ENCODE data around the gene DGKB. TPM values are rescaled to one million over a fixed set of nuclear protein-coding genes. Genes with fewer than 3 reads are reported as not detected.
"Not testable (repeated sequence)": the region's sequence is repeated elsewhere in the genome, so short reads cannot be mapped to it uniquely, and the experiment has no call there.

The DGKB gene
- polyA plus RNA-seq, 2 of the 4 experiments (the other 2 are of a cell fraction) = 0.01 TPM; not detected in 1

GRCh38 chr7:14286036-14286435 lies 616.5 kb downstream of the DGKB start:
- 5% methylated on average over 4 of the region's 4 CpGs for WGBS (ENCODE audit: missing lambda C conversion rate)
- FAIRE-seq = no peak
- Histone ChIP-seq H3K27ac (no peak overlapping the region), H3K4me3 (no peak overlapping the region), H3K4me1 (no peaks in the 10 kb centered on the region), H3K4me2 (no peak overlapping the region), H3K9me3 (no peaks in the 10 kb centered on the region)
- POLR2A ChIA-PET = no interaction called here
- DNase-seq (ENCODE audit: low read depth in 1 of 2, low spot score in 1 of 2) = no peak
- ATAC-seq = no peak
- TF ChIP-seq JUN (IDR thresholded peaks at IDR 0.05) = no peak
- TF ChIP-seq ZSCAN20 (CRISPR knock-in tag; IDR thresholded peaks at IDR 0.05) = no peak
- no peak for TF ChIP-seq RNF2 (IDR thresholded peaks at IDR 0.05; ENCODE audit: borderline replicate concordance, low read depth)
- no peak for TF ChIP-seq HOXB5 (CRISPR knock-in tag; IDR thresholded peaks at IDR 0.05)
- no peak for TF ChIP-seq RAD21 (conservative IDR thresholded peaks at IDR 0.05 in 1 of 2, IDR thresholded peaks at IDR 0.05 in 1 of 2)
- TF ChIP-seq, protein P1, sequence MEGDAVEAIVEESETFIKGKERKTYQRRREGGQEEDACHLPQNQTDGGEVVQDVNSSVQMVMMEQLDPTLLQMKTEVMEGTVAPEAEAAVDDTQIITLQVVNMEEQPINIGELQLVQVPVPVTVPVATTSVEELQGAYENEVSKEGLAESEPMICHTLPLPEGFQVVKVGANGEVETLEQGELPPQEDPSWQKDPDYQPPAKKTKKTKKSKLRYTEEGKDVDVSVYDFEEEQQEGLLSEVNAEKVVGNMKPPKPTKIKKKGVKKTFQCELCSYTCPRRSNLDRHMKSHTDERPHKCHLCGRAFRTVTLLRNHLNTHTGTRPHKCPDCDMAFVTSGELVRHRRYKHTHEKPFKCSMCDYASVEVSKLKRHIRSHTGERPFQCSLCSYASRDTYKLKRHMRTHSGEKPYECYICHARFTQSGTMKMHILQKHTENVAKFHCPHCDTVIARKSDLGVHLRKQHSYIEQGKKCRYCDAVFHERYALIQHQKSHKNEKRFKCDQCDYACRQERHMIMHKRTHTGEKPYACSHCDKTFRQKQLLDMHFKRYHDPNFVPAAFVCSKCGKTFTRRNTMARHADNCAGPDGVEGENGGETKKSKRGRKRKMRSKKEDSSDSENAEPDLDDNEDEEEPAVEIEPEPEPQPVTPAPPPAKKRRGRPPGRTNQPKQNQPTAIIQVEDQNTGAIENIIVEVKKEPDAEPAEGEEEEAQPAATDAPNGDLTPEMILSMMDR (IDR thresholded peaks at IDR 0.05) = no peak
- no peak for TF ChIP-seq FOSL2 (IDR thresholded peaks at IDR 0.05)
- no peak for TF ChIP-seq FOSL2 (CRISPR knock-in tag; IDR thresholded peaks at IDR 0.05)
- no peak for TF ChIP-seq NPAS2 (CRISPR knock-in tag; IDR thresholded peaks at IDR 0.05; ENCODE audit: borderline replicate concordance)
- TF ChIP-seq CBX8 (IDR thresholded peaks at IDR 0.05) = no peak
- TF ChIP-seq, protein P2, sequence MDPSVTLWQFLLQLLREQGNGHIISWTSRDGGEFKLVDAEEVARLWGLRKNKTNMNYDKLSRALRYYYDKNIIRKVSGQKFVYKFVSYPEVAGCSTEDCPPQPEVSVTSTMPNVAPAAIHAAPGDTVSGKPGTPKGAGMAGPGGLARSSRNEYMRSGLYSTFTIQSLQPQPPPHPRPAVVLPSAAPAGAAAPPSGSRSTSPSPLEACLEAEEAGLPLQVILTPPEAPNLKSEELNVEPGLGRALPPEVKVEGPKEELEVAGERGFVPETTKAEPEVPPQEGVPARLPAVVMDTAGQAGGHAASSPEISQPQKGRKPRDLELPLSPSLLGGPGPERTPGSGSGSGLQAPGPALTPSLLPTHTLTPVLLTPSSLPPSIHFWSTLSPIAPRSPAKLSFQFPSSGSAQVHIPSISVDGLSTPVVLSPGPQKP (IDR thresholded peaks at IDR 0.05; ENCODE audit: low read depth, low read length) = no peak
- no peak for TF ChIP-seq JUNB (IDR thresholded peaks at IDR 0.05)
- no peak for TF ChIP-seq CHD2 (IDR thresholded peaks at IDR 0.05; ENCODE audit: low read length, partially characterized antibody)
- no peak for TF ChIP-seq ZC3H11A (IDR thresholded peaks at IDR 0.05)
- TF ChIP-seq ZFP36 (IDR thresholded peaks at IDR 0.05; ENCODE audit: borderline replicate concordance, partially characterized antibody) = no peak
- TF ChIP-seq, protein P3, sequence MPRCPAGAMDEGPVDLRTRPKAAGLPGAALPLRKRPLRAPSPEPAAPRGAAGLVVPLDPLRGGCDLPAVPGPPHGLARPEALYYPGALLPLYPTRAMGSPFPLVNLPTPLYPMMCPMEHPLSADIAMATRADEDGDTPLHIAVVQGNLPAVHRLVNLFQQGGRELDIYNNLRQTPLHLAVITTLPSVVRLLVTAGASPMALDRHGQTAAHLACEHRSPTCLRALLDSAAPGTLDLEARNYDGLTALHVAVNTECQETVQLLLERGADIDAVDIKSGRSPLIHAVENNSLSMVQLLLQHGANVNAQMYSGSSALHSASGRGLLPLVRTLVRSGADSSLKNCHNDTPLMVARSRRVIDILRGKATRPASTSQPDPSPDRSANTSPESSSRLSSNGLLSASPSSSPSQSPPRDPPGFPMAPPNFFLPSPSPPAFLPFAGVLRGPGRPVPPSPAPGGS (IDR thresholded peaks at IDR 0.05) = no peak
- TF ChIP-seq FOSB (CRISPR knock-in tag; IDR thresholded peaks at IDR 0.05) = no peak
- CTCF ChIA-PET = no interaction called here

DNA sequence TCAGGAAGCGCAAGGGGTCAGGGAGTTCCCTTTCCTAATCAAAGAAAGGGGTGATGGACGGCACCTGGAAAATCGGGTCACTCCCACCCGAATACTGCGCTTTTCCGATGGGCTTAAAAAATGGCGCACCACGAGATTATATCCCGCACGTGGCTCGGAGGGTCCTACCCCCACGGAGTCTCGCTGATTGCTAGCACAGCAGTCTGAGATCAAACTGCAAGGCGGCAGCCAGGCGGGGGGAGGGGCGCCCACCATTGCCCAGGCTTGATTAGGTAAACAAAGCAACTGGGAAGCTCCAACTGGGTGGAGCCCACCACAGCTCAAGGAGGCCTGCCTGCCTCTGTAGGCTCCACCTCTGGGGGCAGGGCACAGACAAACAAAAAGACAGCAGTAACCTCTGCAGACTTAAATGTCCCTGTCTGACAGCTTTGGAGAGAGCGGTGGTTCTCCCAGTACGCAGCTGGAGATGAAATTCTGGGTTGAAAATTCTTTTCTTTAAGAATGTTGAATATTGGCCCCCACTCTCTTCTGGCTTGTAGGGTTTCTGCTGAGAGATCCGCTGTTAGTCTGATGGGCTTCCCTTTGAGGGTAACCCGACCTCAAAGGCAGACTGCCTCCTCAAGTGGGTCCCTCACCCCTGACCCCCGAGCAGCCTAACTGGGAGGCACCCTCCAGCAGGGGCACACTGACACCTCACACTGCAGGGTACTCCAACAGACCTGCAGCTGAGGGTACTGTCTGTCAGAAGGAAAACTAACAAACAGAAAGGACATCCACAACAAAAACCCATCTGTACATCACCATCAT lies 623.3 kb downstream of the DGKB start:
- WGBS (ENCODE audit: missing lambda C conversion rate) = 34% methylated on average over 16 of the region's 21 CpGs
- H3K4me2 ChIP-seq; H3K4me1 ChIP-seq; POLR2A ChIA-PET; ATAC-seq; H3K27ac ChIP-seq; H3K9me3 ChIP-seq; CTCF ChIA-PET; FAIRE-seq; H3K4me3 ChIP-seq; DNase-seq (ENCODE audit: low read depth in 1 of 2, low spot score in 1 of 2): not testable (repeated sequence)

GRCh38 chr7:14275356-14275755 lies 627.2 kb downstream of the DGKB start:
- H3K4me2 ChIP-seq = no peak overlapping the region
- DNase-seq (ENCODE audit: low read depth in 1 of 2, low spot score in 1 of 2) (no peak), FAIRE-seq (no peak), ATAC-seq (no peak)
- CTCF ChIA-PET = no interaction called here
- H3K4me1 ChIP-seq = no peaks in the 10 kb centered on the region
- no peak overlapping the region for H3K27ac ChIP-seq
- no peaks in the 10 kb centered on the region for H3K9me3 ChIP-seq
- WGBS (ENCODE audit: missing lambda C conversion rate) = 55% methylated on average over 2 of the region's 2 CpGs
- POLR2A ChIA-PET = no interaction called here
- no peak overlapping the region for H3K4me3 ChIP-seq
- TF ChIP-seq CBX2 (IDR thresholded peaks at IDR 0.05; ENCODE audit: borderline replicate concordance, low read depth) (no peak), ESRRA (IDR thresholded peaks at IDR 0.05; ENCODE audit: borderline replicate concordance, low read length) (no peak), FOSL2 (IDR thresholded peaks at IDR 0.05) (no peak), FOSL2 (CRISPR knock-in tag; IDR thresholded peaks at IDR 0.05) (no peak), FOXS1 (CRISPR knock-in tag; IDR thresholded peaks at IDR 0.05) (no peak), CHD2 (IDR thresholded peaks at IDR 0.05; ENCODE audit: low read length, partially characterized antibody) (no peak), ATOH8 (CRISPR knock-in tag; IDR thresholded peaks at IDR 0.05; ENCODE audit: low read depth) (no peak), EHF (CRISPR knock-in tag; IDR thresholded peaks at IDR 0.05) (no peak), BHLHE40 (IDR thresholded peaks at IDR 0.05; ENCODE audit: low read depth, low read length) (no peak), USF2 (IDR thresholded peaks at IDR 0.05) (no peak), HEYL (CRISPR knock-in tag; IDR thresholded peaks at IDR 0.05) (no peak), ZFP36 (IDR thresholded peaks at IDR 0.05; ENCODE audit: borderline replicate concordance, partially characterized antibody) (no peak)
- TF ChIP-seq, protein P3 (IDR thresholded peaks at IDR 0.05) = no peak

All from A549 (cell line).